Liver (tissue), 9 donors: Measurements from ENCODE around the gene EHBP1. TPM values are rescaled to one million over a fixed set of nuclear protein-coding genes. Genes with fewer than 3 reads are reported as not detected.

ENCODE experiments used
- DNase-seq: peaks from one replicate; pipeline ENCODE4 v3.0.0-alpha.2; 2017; ENCODE audit warnings: low spot score
- H3K27ac ChIP-seq, 2 donors: one replicate each; pipeline ENCODE4 v1.7.0; 2013; ENCODE audit warnings: inconsistent platforms in 2 of 2, low read length in 2 of 2, control low read depth in 1 of 2, low read depth in 1 of 2, mild to moderate bottlenecking in 1 of 2
- H3K27me3 ChIP-seq, 4 donors: one replicate each; pipeline versions ENCODE4 v1.6.1 to v1.7.0; 2013; ENCODE audit warnings: low read length in 3 of 4, inconsistent platforms in 1 of 4, mild to moderate bottlenecking in 1 of 4, moderate library complexity in 1 of 4; ENCODE audit not compliant: control insufficient read depth in 4 of 4, insufficient read depth in 4 of 4
- H3K36me3 ChIP-seq, 4 donors: one replicate each; pipeline versions ENCODE4 v1.6.1 to v1.7.0; 2013; ENCODE audit warnings: low read length in 3 of 4, mild to moderate bottlenecking in 3 of 4, low read depth in 1 of 4, moderate library complexity in 1 of 4; ENCODE audit not compliant: control insufficient read depth in 4 of 4, insufficient read depth in 3 of 4
- H3K4me1 ChIP-seq, 4 donors: one replicate each; pipeline versions ENCODE4 v1.6.1 to v1.7.0; 2013; ENCODE audit warnings: low read length in 3 of 4, mild to moderate bottlenecking in 3 of 4, moderate library complexity in 1 of 4; ENCODE audit not compliant: control insufficient read depth in 4 of 4, insufficient read depth in 4 of 4
- H3K4me3 ChIP-seq, 3 donors: one replicate each; pipeline versions ENCODE4 v1.6.1 to v1.7.0; 2013; ENCODE audit warnings: low read length in 3 of 3, control low read depth in 1 of 3, low read depth in 1 of 3, mild to moderate bottlenecking in 1 of 3
- H3K9ac ChIP-seq, 2 donors: one replicate each; pipeline ENCODE4 v1.7.0; 2013; ENCODE audit warnings: low read length in 2 of 2, mild to moderate bottlenecking in 2 of 2, moderate library complexity in 2 of 2, control low read depth in 1 of 2, low read depth in 1 of 2
- H3K9me3 ChIP-seq, 4 donors: one replicate each; pipeline versions ENCODE4 v1.6.1 to v1.7.0; 2013; ENCODE audit warnings: low read length in 3 of 4; ENCODE audit not compliant: control insufficient read depth in 4 of 4
- EGR1 ChIP-seq, 2 donors: IDR thresholded peaks; 2 replicates each; pipeline ENCODE4 v1.6.1; 2016 to 2018; ENCODE audit warnings: antibody characterized with exemption in 2 of 2, low read depth in 2 of 2
- FOXA1 ChIP-seq: IDR thresholded peaks from 2 replicates; pipeline ENCODE4 v1.6.1; 2016; ENCODE audit warnings: antibody characterized with exemption
- FOXA2 ChIP-seq: IDR thresholded peaks from 2 replicates; pipeline ENCODE4 v1.6.1; 2016; ENCODE audit warnings: antibody characterized with exemption
- GABPA ChIP-seq, 2 donors: IDR thresholded peaks in 1 of 2; conservative IDR thresholded peaks in 1 of 2; 2 replicates each; pipeline ENCODE4 v1.6.1; 2016; ENCODE audit warnings: antibody characterized with exemption in 2 of 2, mild to moderate bottlenecking in 1 of 2, moderate library complexity in 1 of 2
- HNF4A ChIP-seq, 2 donors: conservative IDR thresholded peaks; 2 replicates each; pipeline ENCODE4 v1.6.1; 2016; ENCODE audit warnings: antibody characterized with exemption in 2 of 2, mild to moderate bottlenecking in 2 of 2
- HNF4G ChIP-seq: IDR thresholded peaks from 2 replicates; pipeline ENCODE4 v1.6.1; 2016; ENCODE audit warnings: antibody characterized with exemption
- JUND ChIP-seq, 2 donors: IDR thresholded peaks; 2 replicates each; pipeline ENCODE4 v1.6.1; 2016; ENCODE audit warnings: antibody characterized with exemption in 2 of 2
- NR2F2 ChIP-seq: IDR thresholded peaks from 2 replicates; pipeline ENCODE4 v1.6.1; 2016; ENCODE audit warnings: antibody characterized with exemption
- RAD21 ChIP-seq, 2 donors: IDR thresholded peaks; 2 replicates each; pipeline ENCODE4 v1.6.1; 2016; ENCODE audit warnings: antibody characterized with exemption in 2 of 2, mild to moderate bottlenecking in 2 of 2
- RXRA ChIP-seq, 2 donors: IDR thresholded peaks; 2 replicates each; pipeline ENCODE4 v1.6.1; 2017 to 2018; ENCODE audit warnings: antibody characterized with exemption in 2 of 2, mild to moderate bottlenecking in 1 of 2
- SP1 ChIP-seq: IDR thresholded peaks from 2 replicates; pipeline ENCODE4 v1.6.1; 2018; ENCODE audit warnings: antibody characterized with exemption, mild to moderate bottlenecking
- TAF1 ChIP-seq: conservative IDR thresholded peaks from 2 replicates; pipeline ENCODE4 v1.6.1; 2016; ENCODE audit warnings: antibody characterized with exemption, mild to moderate bottlenecking
- YY1 ChIP-seq: IDR thresholded peaks from 2 replicates; pipeline ENCODE4 v1.6.1; 2016; ENCODE audit warnings: antibody characterized with exemption, mild to moderate bottlenecking
- WGBS: extraction: QIAGEN DNeasy Blood & Tissue Kit; methylation state at CpG from one replicate; pipeline ENCODE4 v1.1.7; 2013; 5-methylcytosine and 5-hydroxymethylcytosine counted together
- polyA plus RNA-seq, 2 donors: library from polyadenylated mRNA; stranded (reverse) in 1 of 2; unstranded in 1 of 2; fragments of 200-250 nt in 1 of 2; fragments of >200 nt in 1 of 2; fragmentation: Nextera tagmentation in 1 of 2; extraction: Ambion mirVana in 1 of 2; gene quantifications; one replicate each; pipeline versions ENCODE4 v1.2.1 to v1.2.3, GENCODE V29; 2013 to 2015
- total RNA-seq, 2 donors: library from RNA; depleted of rRNA; stranded (reverse); fragments of >200 nt; gene quantifications; one replicate each; pipeline ENCODE4 v1.2.3, GENCODE V29; 2014
- TF ChIP-seq, protein P1 (sequence below): IDR thresholded peaks from 2 replicates; pipeline ENCODE4 v1.6.1; 2016; ENCODE audit warnings: antibody characterized with exemption
- TF ChIP-seq, protein P2 (sequence below): fragments of 150-350 bp; IDR thresholded peaks from 2 replicates; pipeline ENCODE4 v1.5.1; 2017; ENCODE audit warnings: improper control_type of control experiment, low read depth, low read length; ENCODE audit not compliant: missing input control
- TF ChIP-seq, protein P3 (sequence below): IDR thresholded peaks from 2 replicates; pipeline ENCODE4 v1.6.1; 2016; ENCODE audit warnings: antibody characterized with exemption, mild to moderate bottlenecking
- TF ChIP-seq, protein P4 (sequence below): IDR thresholded peaks from 2 replicates; pipeline ENCODE4 v1.6.1; 2016; ENCODE audit warnings: antibody characterized with exemption
- TF ChIP-seq, protein P5 (sequence below): IDR thresholded peaks from 2 replicates; pipeline ENCODE4 v1.6.1; 2016; ENCODE audit warnings: antibody characterized with exemption
- donor health status: healthy.
- donor health status: healthy.
- donor health status: healthy.
- donor health status: healthy.
- donor health status: healthy.

Gene EHBP1
- total and polyA plus RNA-seq, 4 donors = 16.6 to 85.8 (median 24.4) TPM

DNA sequence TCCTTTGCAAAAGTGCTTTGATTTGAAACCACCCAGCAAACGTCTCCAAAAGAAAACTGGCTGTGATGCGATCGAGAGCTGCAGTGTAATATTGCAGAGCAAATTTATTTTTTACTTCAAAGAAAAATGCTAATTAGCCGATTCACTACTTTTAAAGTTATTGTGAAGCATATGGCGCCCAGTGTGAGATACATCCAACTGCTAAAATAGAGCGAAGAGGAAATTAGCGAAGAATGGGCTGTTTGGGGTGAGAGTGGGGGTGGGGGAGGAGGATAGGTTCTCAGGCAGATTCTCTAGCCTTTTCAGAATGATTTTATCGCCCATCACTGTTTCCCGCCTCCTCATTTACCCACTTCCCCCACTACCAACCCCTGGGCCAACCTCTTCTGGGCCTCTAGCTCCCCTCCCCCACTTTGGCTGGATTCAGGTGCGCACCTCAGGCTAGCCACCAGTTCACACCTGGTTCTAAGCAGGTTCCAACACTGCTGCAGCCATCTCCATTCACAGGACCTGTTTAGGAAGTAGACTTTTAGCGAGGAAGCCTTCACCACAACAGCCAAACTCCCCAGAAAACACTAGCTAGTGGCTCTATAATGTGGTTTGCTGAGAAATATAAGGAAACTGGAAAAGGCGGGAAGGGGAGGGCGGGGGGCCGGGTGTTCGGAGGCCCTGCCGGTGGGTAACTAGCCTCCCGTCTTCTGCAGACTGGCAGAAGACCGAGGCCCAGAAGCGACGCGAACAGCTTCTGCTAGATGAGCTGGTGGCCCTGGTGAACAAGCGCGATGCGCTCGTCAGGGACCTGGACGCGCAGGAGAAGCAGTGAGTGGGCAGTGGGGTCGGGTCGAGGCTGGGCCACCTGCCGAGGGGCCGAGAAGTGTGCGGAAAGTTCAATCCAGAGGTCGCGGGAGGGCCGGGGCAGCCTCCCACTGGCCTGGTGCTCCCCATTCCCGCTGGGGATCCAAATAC lies 339.1 kb downstream of the EHBP1 start:
- H3K27ac ChIP-seq = no peak overlapping the region
- DNase-seq = no peak
- no peaks in the 10 kb centered on the region for H3K9me3 ChIP-seq
- peaks cover 9 to 26% (median 18%) of the 10 kb centered on the region in 4 donors for H3K4me1 ChIP-seq
- TF ChIP-seq, protein P1, sequence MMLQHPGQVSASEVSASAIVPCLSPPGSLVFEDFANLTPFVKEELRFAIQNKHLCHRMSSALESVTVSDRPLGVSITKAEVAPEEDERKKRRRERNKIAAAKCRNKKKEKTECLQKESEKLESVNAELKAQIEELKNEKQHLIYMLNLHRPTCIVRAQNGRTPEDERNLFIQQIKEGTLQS = no peak
- no peak for TF ChIP-seq FOXA2
- TF ChIP-seq, protein P2, sequence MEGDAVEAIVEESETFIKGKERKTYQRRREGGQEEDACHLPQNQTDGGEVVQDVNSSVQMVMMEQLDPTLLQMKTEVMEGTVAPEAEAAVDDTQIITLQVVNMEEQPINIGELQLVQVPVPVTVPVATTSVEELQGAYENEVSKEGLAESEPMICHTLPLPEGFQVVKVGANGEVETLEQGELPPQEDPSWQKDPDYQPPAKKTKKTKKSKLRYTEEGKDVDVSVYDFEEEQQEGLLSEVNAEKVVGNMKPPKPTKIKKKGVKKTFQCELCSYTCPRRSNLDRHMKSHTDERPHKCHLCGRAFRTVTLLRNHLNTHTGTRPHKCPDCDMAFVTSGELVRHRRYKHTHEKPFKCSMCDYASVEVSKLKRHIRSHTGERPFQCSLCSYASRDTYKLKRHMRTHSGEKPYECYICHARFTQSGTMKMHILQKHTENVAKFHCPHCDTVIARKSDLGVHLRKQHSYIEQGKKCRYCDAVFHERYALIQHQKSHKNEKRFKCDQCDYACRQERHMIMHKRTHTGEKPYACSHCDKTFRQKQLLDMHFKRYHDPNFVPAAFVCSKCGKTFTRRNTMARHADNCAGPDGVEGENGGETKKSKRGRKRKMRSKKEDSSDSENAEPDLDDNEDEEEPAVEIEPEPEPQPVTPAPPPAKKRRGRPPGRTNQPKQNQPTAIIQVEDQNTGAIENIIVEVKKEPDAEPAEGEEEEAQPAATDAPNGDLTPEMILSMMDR = no peak
- no peak for TF ChIP-seq RXRA (IDR thresholded peaks at IDR 0.05)
- no peak for TF ChIP-seq FOXA1
- TF ChIP-seq, protein P3, sequence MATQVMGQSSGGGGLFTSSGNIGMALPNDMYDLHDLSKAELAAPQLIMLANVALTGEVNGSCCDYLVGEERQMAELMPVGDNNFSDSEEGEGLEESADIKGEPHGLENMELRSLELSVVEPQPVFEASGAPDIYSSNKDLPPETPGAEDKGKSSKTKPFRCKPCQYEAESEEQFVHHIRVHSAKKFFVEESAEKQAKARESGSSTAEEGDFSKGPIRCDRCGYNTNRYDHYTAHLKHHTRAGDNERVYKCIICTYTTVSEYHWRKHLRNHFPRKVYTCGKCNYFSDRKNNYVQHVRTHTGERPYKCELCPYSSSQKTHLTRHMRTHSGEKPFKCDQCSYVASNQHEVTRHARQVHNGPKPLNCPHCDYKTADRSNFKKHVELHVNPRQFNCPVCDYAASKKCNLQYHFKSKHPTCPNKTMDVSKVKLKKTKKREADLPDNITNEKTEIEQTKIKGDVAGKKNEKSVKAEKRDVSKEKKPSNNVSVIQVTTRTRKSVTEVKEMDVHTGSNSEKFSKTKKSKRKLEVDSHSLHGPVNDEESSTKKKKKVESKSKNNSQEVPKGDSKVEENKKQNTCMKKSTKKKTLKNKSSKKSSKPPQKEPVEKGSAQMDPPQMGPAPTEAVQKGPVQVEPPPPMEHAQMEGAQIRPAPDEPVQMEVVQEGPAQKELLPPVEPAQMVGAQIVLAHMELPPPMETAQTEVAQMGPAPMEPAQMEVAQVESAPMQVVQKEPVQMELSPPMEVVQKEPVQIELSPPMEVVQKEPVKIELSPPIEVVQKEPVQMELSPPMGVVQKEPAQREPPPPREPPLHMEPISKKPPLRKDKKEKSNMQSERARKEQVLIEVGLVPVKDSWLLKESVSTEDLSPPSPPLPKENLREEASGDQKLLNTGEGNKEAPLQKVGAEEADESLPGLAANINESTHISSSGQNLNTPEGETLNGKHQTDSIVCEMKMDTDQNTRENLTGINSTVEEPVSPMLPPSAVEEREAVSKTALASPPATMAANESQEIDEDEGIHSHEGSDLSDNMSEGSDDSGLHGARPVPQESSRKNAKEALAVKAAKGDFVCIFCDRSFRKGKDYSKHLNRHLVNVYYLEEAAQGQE = no peak
- no peak for TF ChIP-seq SP1
- TF ChIP-seq EGR1 (IDR thresholded peaks at IDR 0.05; ENCODE audit: low read depth in 2 of 2) = no peak
- TF ChIP-seq NR2F2 = no peak
- no peak for TF ChIP-seq TAF1
- no peak for TF ChIP-seq HNF4A (conservative IDR thresholded peaks at IDR 0.05)
- TF ChIP-seq RAD21 (IDR thresholded peaks at IDR 0.05) = no peak
- no peak for TF ChIP-seq JUND (IDR thresholded peaks at IDR 0.05)
- TF ChIP-seq, protein P4, sequence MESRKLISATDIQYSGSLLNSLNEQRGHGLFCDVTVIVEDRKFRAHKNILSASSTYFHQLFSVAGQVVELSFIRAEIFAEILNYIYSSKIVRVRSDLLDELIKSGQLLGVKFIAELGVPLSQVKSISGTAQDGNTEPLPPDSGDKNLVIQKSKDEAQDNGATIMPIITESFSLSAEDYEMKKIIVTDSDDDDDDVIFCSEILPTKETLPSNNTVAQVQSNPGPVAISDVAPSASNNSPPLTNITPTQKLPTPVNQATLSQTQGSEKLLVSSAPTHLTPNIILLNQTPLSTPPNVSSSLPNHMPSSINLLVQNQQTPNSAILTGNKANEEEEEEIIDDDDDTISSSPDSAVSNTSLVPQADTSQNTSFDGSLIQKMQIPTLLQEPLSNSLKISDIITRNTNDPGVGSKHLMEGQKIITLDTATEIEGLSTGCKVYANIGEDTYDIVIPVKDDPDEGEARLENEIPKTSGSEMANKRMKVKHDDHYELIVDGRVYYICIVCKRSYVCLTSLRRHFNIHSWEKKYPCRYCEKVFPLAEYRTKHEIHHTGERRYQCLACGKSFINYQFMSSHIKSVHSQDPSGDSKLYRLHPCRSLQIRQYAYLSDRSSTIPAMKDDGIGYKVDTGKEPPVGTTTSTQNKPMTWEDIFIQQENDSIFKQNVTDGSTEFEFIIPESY = no peak
- no peak for TF ChIP-seq HNF4G
- no peak for TF ChIP-seq GABPA (IDR thresholded peaks at IDR 0.05 in 1 of 2, conservative IDR thresholded peaks at IDR 0.05 in 1 of 2)
- TF ChIP-seq, protein P5, sequence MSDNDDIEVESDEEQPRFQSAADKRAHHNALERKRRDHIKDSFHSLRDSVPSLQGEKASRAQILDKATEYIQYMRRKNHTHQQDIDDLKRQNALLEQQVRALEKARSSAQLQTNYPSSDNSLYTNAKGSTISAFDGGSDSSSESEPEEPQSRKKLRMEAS = no peak
- no peak for TF ChIP-seq YY1
- WGBS = 96% methylated on average over 36 of the region's 36 CpGs
- H3K27me3 ChIP-seq = peaks cover 0 to 3% (median 2%) of the 10 kb centered on the region in 4 donors
- H3K4me3 ChIP-seq = no peak overlapping the region
- no peak overlapping the region for H3K9ac ChIP-seq
- peaks cover 2 to 12% (median 9%) of the 10 kb centered on the region in 4 donors for H3K36me3 ChIP-seq
